Muscle of back (tissue), 11 donors: ENCODE measurements around the gene FAHD2A. TPM values are rescaled to one million over a fixed set of nuclear protein-coding genes. Genes with fewer than 3 reads are reported as not detected.
"Not testable (repeated sequence)": the region's sequence is repeated elsewhere in the genome, so short reads cannot be mapped to it uniquely, and the experiment has no call there.

ENCODE experiments used
- DNase-seq, 3 donors: peaks; one replicate each; pipeline versions ENCODE4 v3.0.0 to v3.0.0-alpha.2; 2013
- polyA plus RNA-seq, 10 donors: library from polyadenylated mRNA; unstranded; fragments of 120-200 nt; gene quantifications; one replicate each; pipeline ENCODE4 v1.2.1, GENCODE V29; 2013; ENCODE audit not compliant: insufficient read length in 10 of 10

Gene FAHD2A
- polyA plus RNA-seq, 10 donors: 18.1 to 27.1 (median 19.1) TPM

- peak; percentile 34 to 73 (median 65) for DNase-seq
Observed at GRCh38 chr2:95389245-95390119, 13.0 kb upstream of the FAHD2A start.

GRCh38 chr2:95390272-95390880 lies 12.1 kb upstream of the FAHD2A start:
- DNase-seq: no peak

GRCh38 chr2:95390881-95391321 lies 11.6 kb upstream of the FAHD2A start:
- DNase-seq: no peak

GRCh38 chr2:95391641-95392310 lies 10.7 kb upstream of the FAHD2A start:
- DNase-seq: no peak

DNA sequence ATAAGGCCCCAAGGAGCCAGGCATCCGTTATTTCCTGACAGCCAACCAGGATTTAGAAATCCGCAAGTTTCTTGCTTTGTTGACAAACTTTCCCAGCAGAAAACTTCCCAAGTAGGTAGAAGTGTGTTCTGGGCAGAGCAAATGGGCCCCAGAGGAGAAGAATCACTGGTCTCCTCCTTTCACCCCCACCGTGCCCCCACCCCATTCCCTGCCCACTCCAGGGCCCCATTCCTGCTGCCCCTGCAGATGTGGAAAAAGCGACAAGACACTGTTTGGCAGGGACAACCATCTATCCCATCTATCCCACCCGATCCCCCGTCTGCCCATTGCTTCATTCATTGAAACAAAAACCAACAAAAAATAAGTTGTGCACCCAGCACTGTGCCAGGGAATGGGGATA lies 10.2 kb upstream of the FAHD2A start:
- no peak for DNase-seq

DNA sequence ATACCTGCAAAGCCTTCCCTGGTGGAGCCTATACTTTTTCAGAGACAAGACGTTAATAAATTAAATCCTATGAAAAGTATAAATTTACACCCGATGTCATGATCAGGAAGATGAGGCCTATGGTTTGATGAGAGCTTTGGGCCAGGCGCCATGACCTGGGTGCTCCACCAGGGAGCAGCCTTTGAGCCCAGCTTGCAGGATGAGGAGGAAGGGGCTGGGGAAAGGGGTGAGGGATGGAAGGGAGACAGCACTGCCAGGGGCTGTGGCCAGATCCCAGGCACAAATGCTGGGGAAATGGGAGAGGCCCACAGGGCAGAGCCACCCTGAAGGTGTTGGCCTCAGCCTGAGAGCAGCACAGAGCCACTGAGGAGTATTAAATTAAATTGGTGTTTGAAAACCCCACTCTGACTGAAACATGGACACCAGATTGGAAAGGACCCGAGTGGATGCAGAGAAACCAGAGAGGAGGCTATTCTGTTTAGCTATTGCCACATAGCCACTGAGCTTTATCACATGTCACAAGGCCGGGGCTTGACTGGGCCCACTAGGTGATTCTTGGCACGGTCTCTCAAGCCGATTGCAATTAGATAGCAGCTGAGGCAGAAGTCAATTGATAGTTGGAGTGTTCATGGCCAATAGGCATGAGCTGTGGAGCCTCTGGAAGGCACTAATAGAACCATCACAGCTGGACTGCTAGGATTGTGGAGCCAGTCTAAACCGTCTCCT lies 9.6 kb upstream of the FAHD2A start:
- no peak for DNase-seq

GRCh38 chr2:95393901-95394300 lies 8.6 kb upstream of the FAHD2A start:
- DNase-seq: no peak

- DNase-seq: no peak
Observed at GRCh38 chr2:95399061-95399460, 3.4 kb upstream of the FAHD2A start.

- no peak for DNase-seq
Observed at GRCh38 chr2:95401480-95401879, 1.0 kb upstream of the FAHD2A start.

GRCh38 chr2:95402004-95402369 lies 521 bp upstream of the FAHD2A start:
- DNase-seq: peak in 1 of 3 donors; percentile 44

GRCh38 chr2:95403204-95403721 lies 755 bp downstream of the FAHD2A start:
- not testable (repeated sequence) for DNase-seq

DNA sequence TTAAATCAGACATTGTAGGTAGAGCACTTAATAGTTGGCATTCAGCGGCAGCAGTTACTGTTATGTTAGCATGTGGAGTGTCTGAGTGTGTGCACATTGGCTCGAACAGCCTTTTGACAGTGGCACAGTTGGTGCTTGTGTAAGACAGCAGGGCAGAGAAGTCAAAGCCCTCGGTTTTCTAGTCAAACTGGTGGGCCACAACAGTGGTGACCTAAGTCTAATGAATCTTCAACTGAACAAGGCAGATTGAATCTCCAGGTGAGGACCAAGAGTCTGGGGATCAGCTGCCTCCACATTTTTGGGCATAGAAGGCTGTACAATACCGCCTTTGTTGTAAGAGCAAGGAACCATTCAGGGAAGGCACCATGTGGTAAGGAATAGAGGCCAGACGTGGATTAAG lies 1.3 kb downstream of the FAHD2A start:
- not testable (repeated sequence) for DNase-seq

DNA sequence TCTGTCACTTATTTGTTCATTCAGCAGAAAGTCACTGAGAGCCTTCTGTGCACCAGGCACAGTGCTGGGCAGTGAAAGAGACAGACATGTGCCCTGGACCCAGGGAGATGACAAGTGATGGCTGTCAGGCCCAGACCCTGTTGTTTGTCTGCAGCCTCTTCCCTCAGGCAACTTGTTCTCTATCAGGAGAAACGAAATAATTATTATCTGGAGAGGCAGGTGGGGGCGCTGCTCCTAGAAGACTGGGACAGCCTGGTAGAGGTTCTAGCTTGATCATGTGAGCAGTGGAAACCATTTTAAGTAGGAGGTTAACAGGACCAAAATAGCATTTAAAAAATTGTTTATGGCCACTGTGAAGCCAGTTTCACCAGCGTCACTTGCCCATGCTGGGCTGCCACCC lies 2.2 kb downstream of the FAHD2A start:
- not testable (repeated sequence) for DNase-seq

GRCh38 chr2:95411239-95411638 lies 8.7 kb downstream of the FAHD2A start:
- DNase-seq: not testable (repeated sequence)

- peak; percentile 62 to 82 (median 76) for DNase-seq
Observed at GRCh38 chr2:95414015-95414594, 11.6 kb downstream of the FAHD2A start.

GRCh38 chr2:95415138-95415537 lies 12.6 kb downstream of the FAHD2A start:
- not testable (repeated sequence) for DNase-seq

DNA sequence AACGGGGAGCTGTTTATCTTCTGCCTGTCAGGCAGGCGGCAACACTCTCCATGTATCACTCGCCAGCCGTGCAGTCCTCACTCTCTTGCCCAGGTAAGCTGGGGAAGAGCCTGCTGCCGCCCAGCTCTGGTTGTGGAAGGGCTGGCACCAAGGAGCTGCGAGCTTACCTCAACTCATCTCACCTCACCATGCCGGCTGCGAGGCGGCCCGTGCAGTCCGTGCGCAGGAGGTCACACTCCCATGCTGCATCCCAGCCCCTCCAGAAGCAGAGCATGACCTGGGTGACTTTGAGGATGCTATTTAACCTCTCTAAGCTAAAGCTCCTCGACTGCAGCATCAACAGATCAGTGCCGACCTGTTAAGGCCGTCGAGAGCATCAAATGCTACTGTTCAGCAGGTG lies 13.1 kb downstream of the FAHD2A start:
- not testable (repeated sequence) for DNase-seq

GRCh38 chr2:95427196-95427867 lies 24.8 kb downstream of the FAHD2A start:
- not testable (repeated sequence) for DNase-seq

DNA sequence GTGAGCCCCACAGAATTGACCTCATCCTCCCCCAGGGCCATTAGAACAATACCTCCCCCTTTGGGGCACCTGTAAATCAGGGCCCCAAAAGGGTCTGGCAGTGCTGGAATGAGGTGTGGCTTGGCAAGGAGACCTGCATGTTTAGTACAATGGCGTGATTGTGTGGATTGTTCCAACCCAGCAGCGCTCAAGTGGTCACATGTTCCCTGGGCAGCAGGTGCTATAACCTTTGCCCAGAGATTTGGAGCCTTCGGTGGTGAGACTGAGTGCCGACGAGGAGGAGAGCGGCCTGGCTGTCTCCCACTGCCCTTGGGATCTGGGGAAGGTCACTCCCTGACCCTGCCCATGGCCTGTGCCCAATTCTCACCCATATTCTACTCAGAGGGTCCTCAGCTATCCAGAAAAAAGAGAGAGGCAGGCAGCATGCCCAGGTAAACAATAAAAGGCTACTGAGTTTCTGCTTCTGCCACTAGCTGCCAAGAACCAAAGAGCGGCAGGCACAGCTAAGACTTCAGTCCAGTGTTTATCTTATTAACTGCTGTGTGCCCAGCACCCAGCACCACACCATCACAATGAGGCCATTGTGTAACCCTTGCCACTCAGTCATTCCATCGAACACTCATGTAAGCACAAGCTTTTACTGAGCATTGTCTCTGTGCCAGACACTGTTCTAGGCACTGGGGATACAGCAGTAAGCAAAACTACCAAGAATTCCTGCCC lies 27.4 kb downstream of the FAHD2A start:
- not testable (repeated sequence) for DNase-seq

DNA sequence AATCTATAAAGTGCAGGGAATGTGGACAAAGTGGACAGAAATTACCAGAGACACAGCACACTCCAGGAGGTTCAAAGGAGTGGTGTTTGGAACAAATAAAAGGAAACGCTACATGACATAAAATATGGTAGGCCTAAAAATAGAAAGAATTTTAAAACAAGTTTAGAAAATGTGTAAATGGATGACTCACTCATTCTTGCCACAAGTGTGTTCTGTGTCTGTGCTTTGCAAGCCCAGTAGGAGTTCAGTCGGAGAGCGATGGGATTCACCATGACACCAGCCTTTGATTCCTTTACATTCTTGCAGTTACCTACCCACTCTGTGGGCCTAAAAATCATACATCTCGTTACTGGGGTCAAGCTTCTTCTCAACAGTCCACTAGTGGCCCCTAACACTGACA lies 30.9 kb downstream of the FAHD2A start:
- not testable (repeated sequence) for DNase-seq
